Osteocyte (in vitro differentiated cells): ENCODE data around the gene TEC. TPM values are rescaled to one million over a fixed set of nuclear protein-coding genes. Genes with fewer than 3 reads are reported as not detected.
"Not testable (repeated sequence)": the region's sequence is repeated elsewhere in the genome, so short reads cannot be mapped to it uniquely, and the experiment has no call there.

Experiments used
- DNase-seq: peaks from one replicate; pipeline ENCODE4 v3.0.0; 2021; ENCODE audit warnings: mixed read lengths; ENCODE audit not compliant: unreplicated experiment; ENCODE audit errors: extremely low spot score
- H3K27ac Mint-ChIP-seq: one replicate; pipeline ENCODE4 v1.8.0; 2021; ENCODE audit warnings: mild to moderate bottlenecking, mixed read lengths; ENCODE audit not compliant: unreplicated experiment
- H3K27me3 Mint-ChIP-seq: one replicate; pipeline ENCODE4 v1.8.0; 2021; ENCODE audit warnings: mixed read lengths; ENCODE audit not compliant: unreplicated experiment
- H3K36me3 Mint-ChIP-seq: one replicate; pipeline ENCODE4 v1.8.0; 2021; ENCODE audit warnings: mixed read lengths; ENCODE audit not compliant: unreplicated experiment
- H3K4me1 Mint-ChIP-seq: one replicate; pipeline ENCODE4 v1.8.0; 2021; ENCODE audit warnings: mixed read lengths; ENCODE audit not compliant: unreplicated experiment
- H3K4me3 Mint-ChIP-seq: one replicate; pipeline ENCODE4 v1.8.0; 2021; ENCODE audit warnings: mild to moderate bottlenecking, moderate library complexity, mixed read lengths; ENCODE audit not compliant: unreplicated experiment
- H3K9me3 Mint-ChIP-seq: one replicate; pipeline ENCODE4 v1.8.0; 2021; ENCODE audit warnings: mixed read lengths; ENCODE audit not compliant: unreplicated experiment
- CTCF ChIP-seq: fragments of 200-600 bp; sonication (generic); IDR thresholded peaks from 2 replicates; pipeline ENCODE4 v1.5.0; 2021; ENCODE audit warnings: antibody characterized with exemption, mild to moderate bottlenecking, moderate library complexity
- total RNA-seq: library from RNA; stranded (reverse); gene quantifications from 2 replicates; pipeline ENCODE4 v1.2.1, GENCODE V29; 2021

Gene TEC
- total RNA-seq, 1 donor from 2014 or later = not detected

GRCh38 chr4:48189731-48190130, 79.9 kb downstream of the TEC start:
- H3K4me1 Mint-ChIP-seq = peaks cover 3% of the 10 kb centered on the region
- DNase-seq = no peak
- H3K4me3 Mint-ChIP-seq = no peak overlapping the region
- peaks cover 40% of the 10 kb centered on the region for H3K27me3 Mint-ChIP-seq
- no peaks in the 10 kb centered on the region for H3K9me3 Mint-ChIP-seq
- no peaks in the 10 kb centered on the region for H3K36me3 Mint-ChIP-seq
- no peak overlapping the region for H3K27ac Mint-ChIP-seq
- TF ChIP-seq CTCF = no peak

DNA sequence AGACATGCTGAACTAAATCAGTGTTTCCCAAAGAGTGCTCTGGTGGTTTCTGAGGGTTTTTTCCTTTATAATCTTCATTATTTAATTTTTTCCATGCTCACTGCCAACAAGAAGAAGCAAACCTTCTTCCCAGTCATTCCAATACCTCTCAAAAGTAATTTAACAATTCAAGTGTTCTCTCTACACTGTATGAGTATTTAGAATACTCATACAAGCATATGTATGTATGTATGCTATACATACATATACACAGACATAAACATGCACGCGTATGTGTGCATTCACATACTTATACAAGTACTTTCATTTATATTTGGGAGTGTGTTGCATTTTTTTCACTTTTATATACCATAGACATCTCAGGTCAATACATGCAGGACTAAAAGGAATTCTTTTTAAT, 81.2 kb downstream of the TEC start:
- Mint-ChIP-seq H3K9me3 (no peaks in the 10 kb centered on the region), H3K27ac (no peak overlapping the region), H3K27me3 (peaks cover 30% of the 10 kb centered on the region), H3K4me1 (peaks cover 3% of the 10 kb centered on the region), H3K4me3 (no peak overlapping the region), H3K36me3 (no peaks in the 10 kb centered on the region)
- TF ChIP-seq CTCF = no peak
- DNase-seq = no peak

DNA sequence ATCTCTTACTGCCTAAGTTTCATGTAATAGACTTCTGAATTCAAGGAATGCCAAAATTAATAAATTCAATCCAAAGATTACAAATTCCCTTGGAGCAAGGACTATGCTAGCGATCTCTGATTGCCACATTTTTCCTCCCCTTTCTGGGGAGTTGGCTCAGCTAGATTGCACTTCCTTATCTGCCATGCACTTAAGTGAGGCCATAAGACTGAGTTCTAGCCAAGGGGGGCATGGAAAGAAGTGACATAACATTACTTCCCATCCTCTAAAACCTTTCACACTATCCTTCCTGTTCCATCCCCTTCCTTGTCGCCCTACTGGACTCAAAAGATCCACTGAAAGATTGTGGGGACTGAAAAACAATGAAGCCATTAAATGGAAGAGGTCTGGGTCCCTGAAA, 81.8 kb downstream of the TEC start:
- Mint-ChIP-seq H3K36me3 (no peaks in the 10 kb centered on the region), H3K27ac (no peak overlapping the region), H3K4me3 (no peak overlapping the region), H3K4me1 (peaks cover 3% of the 10 kb centered on the region), H3K27me3 (peaks cover 26% of the 10 kb centered on the region), H3K9me3 (no peaks in the 10 kb centered on the region)
- TF ChIP-seq CTCF = no peak
- DNase-seq = no peak

GRCh38 chr4:48187066-48187465, 82.6 kb downstream of the TEC start:
- not testable (repeated sequence) for H3K4me1 Mint-ChIP-seq, H3K36me3 Mint-ChIP-seq, H3K9me3 Mint-ChIP-seq, H3K27ac Mint-ChIP-seq, DNase-seq, H3K4me3 Mint-ChIP-seq
- H3K27me3 Mint-ChIP-seq = peaks cover 23% of the 10 kb centered on the region

- not testable (repeated sequence) for H3K4me1 Mint-ChIP-seq, H3K27ac Mint-ChIP-seq, H3K36me3 Mint-ChIP-seq, DNase-seq, H3K9me3 Mint-ChIP-seq, H3K4me3 Mint-ChIP-seq
- peaks cover 22% of the 10 kb centered on the region for H3K27me3 Mint-ChIP-seq
Measured at GRCh38 chr4:48186394-48186793, 83.2 kb downstream of the TEC start.

- TF ChIP-seq CTCF = no peak
- Mint-ChIP-seq H3K4me1 (peaks cover 7% of the 10 kb centered on the region), H3K36me3 (no peaks in the 10 kb centered on the region), H3K27me3 (peaks cover 13% of the 10 kb centered on the region), H3K4me3 (no peak overlapping the region), H3K27ac (no peak overlapping the region), H3K9me3 (no peaks in the 10 kb centered on the region)
- no peak for DNase-seq
Measured at GRCh38 chr4:48184882-48185281, 84.8 kb downstream of the TEC start.
